ENCODE data around the gene FAM217B.
A peak's percentile ranks its signal among the peaks of the same experiment; 100 is the strongest.

Gene FAM217B

GRCh38 chr20:59977086-59977485 is 36.9 kb downstream of the FAM217B start:
- no peak for DNase-seq

- DNase-seq = no peak
Measured at GRCh38 chr20:59983076-59983475, 42.9 kb downstream of the FAM217B start.

GRCh38 chr20:59984541-59984940 is 44.4 kb downstream of the FAM217B start:
- DNase-seq = no peak

- no peak for DNase-seq
Measured at GRCh38 chr20:59985164-59985563, 45.0 kb downstream of the FAM217B start.

GRCh38 chr20:59985864-59986263 is 45.7 kb downstream of the FAM217B start:
- DNase-seq = peak in 1 of 5 donors; percentile 4

- no peak for DNase-seq
Measured at GRCh38 chr20:59987135-59987534, 46.9 kb downstream of the FAM217B start.

- DNase-seq = no peak
Measured at GRCh38 chr20:59988141-59988540, 48.0 kb downstream of the FAM217B start.

GRCh38 chr20:59992526-59993084 is 52.4 kb downstream of the FAM217B start:
- DNase-seq = no peak

- no peak for DNase-seq
Measured at GRCh38 chr20:59993736-59994430, 53.7 kb downstream of the FAM217B start.

GRCh38 chr20:59994697-59995122 is 54.5 kb downstream of the FAM217B start:
- DNase-seq = no peak

- DNase-seq = no peak
Measured at GRCh38 chr20:59996108-59996507, 55.9 kb downstream of the FAM217B start.

- no peak for DNase-seq
Measured at GRCh38 chr20:59997896-59998295, 57.7 kb downstream of the FAM217B start.
